Astrocyte of the spinal cord (primary cell): ENCODE results near the gene RNF208.

ENCODE experiments used
- DNase-seq: peaks from one replicate; pipeline ENCODE4 v3.0.0; 2011; ENCODE audit warnings: low read depth, low spot score
- H3K4me3 ChIP-seq: 2 replicates; pipeline ENCODE4 v1.5.1; 2011; ENCODE audit warnings: low read depth, mild to moderate bottlenecking, low read length, moderate library complexity
- CTCF ChIP-seq: IDR thresholded peaks from 2 replicates; pipeline ENCODE4 v1.5.1; 2012; ENCODE audit warnings: low read depth, mild to moderate bottlenecking, low read length, inconsistent platforms
- in situ Hi-C: cut with HindIII; loops from 2 replicates; pipeline ENCODE4 v1.10.0; 2017; ENCODE audit warnings: low sequenced_read_pairs

RNF208 gene

GRCh38 chr9:137189297-137190295, 32.4 kb downstream of the RNF208 start:
- in situ Hi-C loops, result no loop called here
- no peak for DNase-seq
- peak overlapping the region; percentile 87 for H3K4me3 ChIP-seq
- no peak for TF ChIP-seq CTCF

DNA sequence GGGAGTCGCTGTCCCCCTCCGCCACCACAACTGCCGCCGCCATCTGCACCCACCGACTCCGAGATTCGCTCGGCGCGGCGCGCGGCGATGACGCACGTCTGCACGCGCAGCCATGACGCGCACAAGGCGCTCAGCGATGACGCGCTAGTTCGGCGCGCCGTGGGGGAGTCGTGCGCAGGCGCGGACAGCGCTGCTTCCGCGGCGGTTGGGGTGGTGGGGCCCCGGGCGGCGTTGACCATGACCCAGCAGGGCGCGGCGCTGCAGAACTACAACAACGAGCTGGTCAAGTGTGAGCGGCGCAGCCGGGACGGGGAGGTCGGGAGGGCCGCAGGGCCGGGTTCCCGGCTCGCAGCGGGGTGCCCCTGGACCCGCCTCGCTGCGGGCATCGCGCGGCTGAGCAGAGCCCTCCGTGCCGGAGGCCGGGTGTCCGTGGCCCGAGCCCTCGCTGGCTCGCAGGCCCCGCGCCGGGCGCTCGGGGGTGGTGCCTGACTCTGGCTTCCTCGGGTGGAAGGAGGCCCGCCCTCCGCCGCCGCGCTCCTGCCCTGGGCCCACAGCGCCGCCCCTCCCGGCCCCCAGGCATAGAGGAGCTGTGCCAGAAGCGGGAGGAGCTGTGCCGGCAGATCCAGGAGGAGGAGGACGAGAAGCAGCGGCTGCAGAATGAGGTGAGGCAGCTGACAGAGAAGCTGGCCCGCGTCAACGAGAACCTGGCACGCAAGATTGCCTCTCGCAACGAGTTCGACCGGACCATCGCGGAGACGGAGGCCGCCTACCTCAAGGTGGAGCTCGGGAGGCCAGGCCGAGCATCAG, 33.3 kb downstream of the RNF208 start, which contains the start of the genes ANAPC2 and SSNA1:
ANAPC2 (minus strand) TSS at position 71 of the 807 bp plus-strand sequence; CDS start at position 43, 28 bp downstream.
SSNA1 (plus strand) TSS at position 187 of the 807 bp plus-strand sequence; CDS start at position 238, 51 bp downstream.
- TF ChIP-seq CTCF, result peak; percentile 58
- H3K4me3 ChIP-seq, result peak within 1 kb of the TSS; percentile 87
- peak; percentile 94 for DNase-seq
- in situ Hi-C loops, result no loop called here

GRCh38 chr9:137188086-137188489, 34.0 kb downstream of the RNF208 start:
- H3K4me3 ChIP-seq, result peak overlapping the region; percentile 87
- DNase-seq, result no peak
- TF ChIP-seq CTCF, result no peak
- in situ Hi-C loops, result no loop called here

- peak overlapping the region; percentile 87 for H3K4me3 ChIP-seq
- no peak for TF ChIP-seq CTCF
- DNase-seq, result no peak
- in situ Hi-C loops, result no loop called here
These were observed 34.7 kb downstream of the RNF208 start for GRCh38 chr9:137187386-137187785.

DNA sequence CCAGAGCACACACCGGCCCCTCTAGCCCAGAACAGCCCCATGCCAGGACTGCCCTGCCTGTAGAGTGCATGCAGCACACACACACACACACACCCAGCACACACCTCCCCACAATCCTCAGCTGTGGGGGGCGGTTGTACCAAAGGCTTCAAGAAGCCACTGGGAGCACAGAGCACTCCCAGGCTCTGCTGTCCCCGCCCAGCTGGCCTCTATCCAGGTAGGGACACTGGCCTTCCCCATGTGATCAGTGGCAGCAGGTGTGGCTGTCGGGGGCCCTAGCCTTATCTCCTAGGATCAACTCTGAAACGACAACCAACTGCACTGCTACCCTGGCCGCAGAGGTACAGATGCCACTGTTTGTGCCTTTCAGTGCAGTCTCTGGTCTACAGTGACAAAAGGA, 35.7 kb downstream of the RNF208 start:
- DNase-seq, result no peak
- no peak for TF ChIP-seq CTCF
- no peak overlapping the region for H3K4me3 ChIP-seq
- in situ Hi-C loops, result no loop called here

DNA sequence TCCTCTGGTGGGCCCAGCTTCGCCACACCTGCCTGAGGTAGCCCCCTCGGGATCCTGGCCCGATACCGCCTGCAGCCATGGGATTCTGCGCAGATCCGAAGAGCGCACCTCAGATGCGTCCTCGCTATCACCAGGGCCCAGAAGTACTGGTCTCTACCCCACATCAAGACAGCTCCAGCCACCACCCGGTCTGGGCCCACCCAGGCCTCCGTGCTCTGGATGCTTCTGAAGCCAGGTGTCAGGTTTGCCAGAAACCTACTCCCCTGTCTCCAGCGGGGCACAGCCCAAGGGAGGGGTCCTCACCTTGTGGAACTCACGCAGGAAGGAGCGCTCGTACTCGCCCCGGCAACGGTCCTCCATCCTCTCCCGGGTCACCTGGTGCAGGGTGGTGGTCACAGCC, 36.1 kb downstream of the RNF208 start:
- in situ Hi-C loops, result no loop called here
- no peak overlapping the region for H3K4me3 ChIP-seq
- no peak for DNase-seq

More for the DNA sequence above, 36.1 kb downstream of the RNF208 start:
- TF ChIP-seq CTCF, result no peak
